ENCODE measurements around the gene HSP90B1.

- no peak for TF ChIP-seq CTCF (IDR thresholded peaks at IDR 0.05; ENCODE audit: low read length)
- TF ChIP-seq EZH2 (IDR thresholded peaks at IDR 0.05; ENCODE audit: borderline replicate concordance, low read length), result no peak
Observed at GRCh38 chr12:103881261-103881660, 48.9 kb upstream of the HSP90B1 start.

Data from OCI-LY1 (cell line).